Endothelial cell of coronary artery (primary cell): ENCODE results near the gene NSUN4. TPM values are rescaled to one million over a fixed set of nuclear protein-coding genes. Genes with fewer than 3 reads are reported as not detected.

Experiments used
- total RNA-seq: library from RNA; depleted of rRNA; stranded (reverse); fragments of >200 nt; gene quantifications from 2 replicates; pipeline ENCODE4 v1.2.3, GENCODE V29; 2014

Gene NSUN4
- 11.5 and 16.3 TPM in 2 replicates for total RNA-seq

GRCh38 chr1:46340404-46341221, at the start of gene NSUN4:
Gene NSUN4 (plus strand): TSS chr1:46340807. CDS start chr1:46340827, 20 bp downstream.

GRCh38 chr1:46303038-46303871, 37.4 kb upstream of the NSUN4 start, which contains the start of the genes LRRC41 and UQCRH:
Gene LRRC41 (minus strand): TSS chr1:46303616. CDS start chr1:46303322, 294 bp downstream.
Gene UQCRH (plus strand): TSS chr1:46303698. CDS start chr1:46303767, 69 bp downstream.

GRCh38 chr1:46394108-46394871, 53.7 kb downstream of the NSUN4 start, which contains the start of gene FAAH:
Gene FAAH (plus strand): TSS chr1:46394317. CDS start chr1:46394349, 32 bp downstream.

Other genes with a start within 250 kb of the NSUN4 start
- 7.0 and 17.9 TPM in 2 replicates for gene PIK3R3, start 208.2 kb upstream of the NSUN4 start, total RNA-seq
- 0.45 and 0.56 TPM in 2 replicates for gene TSPAN1, start 165.7 kb upstream of the NSUN4 start, total RNA-seq
- gene P3R3URF, start 164.3 kb upstream of the NSUN4 start, total RNA-seq: not detected in 2 replicates
- 29.3 and 48.8 TPM in 2 replicates for gene POMGNT1, start 142.4 kb upstream of the NSUN4 start, total RNA-seq
- gene LURAP1, start 137.5 kb upstream of the NSUN4 start, total RNA-seq: 0.81 and 3.6 TPM in 2 replicates
- 2.4 and 3.8 TPM in 2 replicates for gene RAD54L, start 93.0 kb upstream of the NSUN4 start, total RNA-seq
- gene LRRC41, start 37.2 kb upstream of the NSUN4 start, total RNA-seq: 45.4 and 60.4 TPM in 2 replicates
- 781 and 845 TPM in 2 replicates for gene UQCRH, start 37.1 kb upstream of the NSUN4 start, total RNA-seq
- 0.27 and 0.75 TPM in 2 replicates for gene FAAH, start 53.5 kb downstream of the NSUN4 start, total RNA-seq
- gene DMBX1, start 149.0 kb downstream of the NSUN4 start, total RNA-seq: not detected in 2 replicates
- gene KNCN, start 210.8 kb downstream of the NSUN4 start, total RNA-seq: not detected in 2 replicates